Measurements from ENCODE around the gene ATP11A. TPM values are rescaled to one million over a fixed set of nuclear protein-coding genes. Genes with fewer than 3 reads are reported as not detected.

ATP11A gene
- total RNA-seq, 6 experiments from 2014 or later, result 24.3 to 57.4 (median 33.1) TPM

GRCh38 chr13:112818040-112818697, 128.3 kb downstream of the ATP11A start:
- Histone ChIP-seq H3K36me3 (peaks cover 0 to 36% (median 10%) of the 10 kb centered on the region in 4 donors), H3K9me3 (no peaks in the 10 kb centered on the region), H3K27ac (no peak overlapping the region), H3K4me3 (no peak overlapping the region), H3K4me1 (no peaks in the 10 kb centered on the region), H3K27me3 (no peaks in the 10 kb centered on the region)
- no peak for DNase-seq
- 92% methylated on average over 8 of the region's 38 CpGs for WGBS (ENCODE audit: insufficient coverage, low coverage, low lambda C conversion rate, missing lambda C conversion rate)
- no peak for TF ChIP-seq CTCF (IDR thresholded peaks at IDR 0.05)
- no peak for TF ChIP-seq POLR2A (IDR thresholded peaks at IDR 0.05)
- no peak for ATAC-seq
- intact Hi-C loops (cut with DNase I), result no loop called here

GRCh38 chr13:112818698-112819045, 128.8 kb downstream of the ATP11A start:
- 87% methylated on average over 5 of the region's 7 CpGs for WGBS (ENCODE audit: insufficient coverage, low coverage, low lambda C conversion rate, missing lambda C conversion rate)
- Histone ChIP-seq H3K27me3 (no peaks in the 10 kb centered on the region), H3K4me1 (no peaks in the 10 kb centered on the region), H3K36me3 (peaks cover 0 to 39% (median 8%) of the 10 kb centered on the region in 4 donors), H3K4me3 (no peak overlapping the region), H3K27ac (no peak overlapping the region), H3K9me3 (no peaks in the 10 kb centered on the region)
- TF ChIP-seq POLR2A (IDR thresholded peaks at IDR 0.05), result no peak
- no peak for TF ChIP-seq CTCF (IDR thresholded peaks at IDR 0.05)
- DNase-seq (no peak), ATAC-seq (no peak)
- intact Hi-C loops (cut with DNase I), result no loop called here

GRCh38 chr13:112819111-112819510, 129.3 kb downstream of the ATP11A start:
- WGBS (ENCODE audit: insufficient coverage, low coverage, low lambda C conversion rate, missing lambda C conversion rate), result 92% methylated on average over 11 of the region's 13 CpGs
- TF ChIP-seq CTCF (IDR thresholded peaks at IDR 0.05), result no peak
- no peak for TF ChIP-seq POLR2A (IDR thresholded peaks at IDR 0.05)
- H3K27me3 ChIP-seq, result no peaks in the 10 kb centered on the region
- ATAC-seq (no peak), DNase-seq (no peak)
- H3K4me1 ChIP-seq, result no peaks in the 10 kb centered on the region
- no peaks in the 10 kb centered on the region for H3K9me3 ChIP-seq
- H3K36me3 ChIP-seq, result peaks cover 0 to 44% (median 8%) of the 10 kb centered on the region in 4 donors
- H3K27ac ChIP-seq, result no peak overlapping the region
- H3K4me3 ChIP-seq, result no peak overlapping the region
- intact Hi-C loops (cut with DNase I), result no loop called here

GRCh38 chr13:112819816-112820215, 130.0 kb downstream of the ATP11A start:
- 86% methylated on average over 5 of the region's 29 CpGs for WGBS (ENCODE audit: insufficient coverage, low coverage, low lambda C conversion rate, missing lambda C conversion rate)
- TF ChIP-seq CTCF (IDR thresholded peaks at IDR 0.05), result no peak
- TF ChIP-seq POLR2A (IDR thresholded peaks at IDR 0.05), result no peak
- H3K9me3 ChIP-seq, result no peaks in the 10 kb centered on the region
- H3K27me3 ChIP-seq, result no peaks in the 10 kb centered on the region
- intact Hi-C loops (cut with DNase I), result no loop called here
- DNase-seq, result no peak
- no peaks in the 10 kb centered on the region for H3K4me1 ChIP-seq
- peaks cover 0 to 51% (median 11%) of the 10 kb centered on the region in 4 donors for H3K36me3 ChIP-seq
- no peak for ATAC-seq
- no peak overlapping the region for H3K4me3 ChIP-seq
- H3K27ac ChIP-seq, result no peak overlapping the region
